Measurements from ENCODE around the gene TRMT1.
"Not testable (repeated sequence)": the region's sequence is repeated elsewhere in the genome, so short reads cannot be mapped to it uniquely, and the experiment has no call there.

Gene TRMT1
- 64.3 to 102 reads per million in 2 donors for total RNA-seq

DNA sequence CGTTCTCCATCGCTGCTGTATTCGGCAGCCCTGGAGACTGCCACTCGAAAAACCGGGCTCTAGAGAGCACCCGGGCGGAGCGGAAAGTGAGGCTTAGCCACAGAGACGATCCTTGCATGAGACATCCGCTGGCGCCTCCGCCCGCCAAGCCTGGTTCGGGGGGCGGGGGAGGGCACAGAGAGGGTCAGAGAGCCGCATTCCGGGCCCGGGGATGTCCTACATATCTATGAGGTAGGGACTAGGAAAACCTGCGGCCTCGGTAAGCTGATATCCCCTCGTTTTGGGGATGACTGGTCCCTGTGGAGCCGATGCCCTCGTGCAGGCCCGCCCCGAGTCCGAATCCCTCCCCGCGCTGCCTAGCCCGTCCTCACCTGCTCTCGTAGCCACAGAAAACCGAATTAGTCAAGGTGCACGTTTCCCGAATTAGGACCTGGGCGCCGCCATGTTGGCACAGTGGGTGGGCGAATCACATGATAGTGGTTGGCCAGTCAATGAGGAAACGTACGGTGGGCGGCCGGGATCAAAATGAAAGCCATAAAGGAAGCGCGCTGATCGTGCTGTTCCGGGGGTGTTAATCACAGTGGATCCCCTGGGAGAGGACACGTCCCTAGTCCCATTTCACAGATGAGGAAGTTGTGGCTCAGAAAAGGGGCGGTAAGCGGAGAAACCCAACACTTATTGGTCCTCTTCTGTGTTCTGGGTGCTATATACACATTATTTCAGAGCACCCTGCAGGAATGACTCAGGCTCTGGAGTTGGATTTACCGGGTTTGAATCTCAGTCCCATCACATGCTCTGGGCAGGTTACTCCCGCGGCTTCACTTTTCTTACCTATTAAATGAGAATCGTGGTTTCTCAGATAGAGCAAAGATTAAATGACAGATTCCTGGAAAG lies at the start of gene TRMT1:
Gene TRMT1, minus strand, starts transcription at position 459 of the 894 bp plus-strand sequence. Its CDS starts 341 bp downstream, at position 118.
- no peak for DNase-seq

GRCh38 chr19:13166151-13166550 lies 49.6 kb upstream of the TRMT1 start:
- not testable (repeated sequence) for DNase-seq

DNA sequence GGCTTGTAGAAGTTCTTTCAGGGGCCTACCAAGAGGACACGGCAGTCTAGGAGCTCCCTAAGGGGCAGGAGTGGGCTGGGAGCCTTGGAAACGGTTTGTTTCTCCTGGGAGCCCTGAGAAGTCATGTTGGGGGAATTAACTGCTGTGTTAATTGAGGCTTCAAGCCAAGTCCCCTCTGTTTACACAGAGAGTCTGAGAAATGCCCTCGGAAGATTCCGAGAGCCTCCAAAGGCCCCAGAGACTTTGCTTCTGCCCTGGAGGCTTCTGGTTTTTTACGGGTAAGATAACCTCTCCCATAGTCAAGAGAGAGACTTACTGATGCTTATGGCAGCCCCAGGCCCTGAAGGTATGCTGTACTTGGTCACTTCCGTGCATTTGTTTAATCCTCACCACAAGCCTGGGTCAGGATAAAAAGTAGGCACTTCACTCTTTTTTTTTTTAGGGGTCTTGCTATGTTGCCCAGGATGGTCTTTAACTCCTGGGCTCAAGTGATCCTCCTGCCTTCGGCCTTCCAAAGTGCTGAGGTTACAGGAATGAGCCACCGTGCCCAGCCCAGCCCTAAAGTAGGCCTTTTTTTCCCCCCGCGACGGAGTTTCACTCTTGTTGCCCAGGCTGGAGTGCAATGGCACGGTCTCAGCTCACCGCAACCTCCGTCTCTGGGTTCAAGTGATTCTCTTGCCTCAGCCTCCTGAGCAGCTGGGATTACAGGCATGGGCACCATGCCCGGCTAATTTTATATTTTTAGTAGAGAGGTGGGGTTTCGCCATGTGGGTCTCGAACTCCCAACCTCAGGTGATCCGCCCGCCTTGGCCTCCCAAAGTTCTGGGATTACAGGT lies 48.8 kb upstream of the TRMT1 start:
- no peak for DNase-seq

GRCh38 chr19:13164343-13165161 lies 48.0 kb upstream of the TRMT1 start:
- DNase-seq: peak; percentile 31

GRCh38 chr19:13163609-13164342 lies 47.2 kb upstream of the TRMT1 start:
- no peak for DNase-seq

DNA sequence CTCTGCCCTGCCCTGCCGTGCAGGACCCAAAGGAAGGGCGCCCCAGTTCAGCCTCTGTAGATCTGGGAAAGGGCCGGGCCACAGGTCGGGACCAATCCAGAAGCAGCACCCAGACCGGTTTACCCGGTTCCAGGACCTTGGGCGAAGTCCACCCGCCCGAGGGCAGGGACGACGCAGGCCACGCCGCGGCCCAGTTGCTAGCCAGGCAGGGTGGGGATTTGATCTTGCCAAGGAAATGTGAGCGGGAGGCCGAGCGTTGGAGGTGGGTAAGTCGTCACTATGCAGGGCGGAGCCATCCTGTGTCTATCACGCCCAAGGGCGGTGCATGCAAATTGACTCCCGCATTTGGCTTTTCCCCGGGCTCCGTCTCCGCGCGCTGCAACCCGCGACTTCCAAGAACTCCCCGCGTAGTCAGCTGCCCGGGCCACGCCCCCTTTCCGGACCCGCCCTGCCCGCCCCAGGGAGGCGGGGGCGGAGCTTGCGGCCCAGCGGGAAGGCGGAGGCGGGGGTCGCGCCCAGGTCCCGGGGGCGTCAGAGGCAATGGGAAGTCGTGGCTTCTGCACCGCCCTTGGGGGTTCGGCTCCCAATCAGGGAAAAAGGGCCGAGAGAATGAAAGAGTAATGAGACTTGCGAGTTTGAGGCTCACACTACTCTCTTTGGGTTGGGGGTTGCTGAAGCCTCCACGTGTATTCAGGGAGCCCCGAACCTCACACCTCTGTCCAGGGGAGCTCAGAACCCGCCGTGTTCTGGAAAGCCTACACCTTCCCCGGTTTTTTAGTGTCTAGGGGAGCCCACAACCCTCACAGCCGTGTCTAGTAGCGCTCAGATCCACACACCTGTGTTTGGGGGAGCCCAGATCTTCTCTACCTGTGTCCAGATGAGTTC lies 46.4 kb upstream of the TRMT1 start:
- DNase-seq: peak; percentile 61

DNA sequence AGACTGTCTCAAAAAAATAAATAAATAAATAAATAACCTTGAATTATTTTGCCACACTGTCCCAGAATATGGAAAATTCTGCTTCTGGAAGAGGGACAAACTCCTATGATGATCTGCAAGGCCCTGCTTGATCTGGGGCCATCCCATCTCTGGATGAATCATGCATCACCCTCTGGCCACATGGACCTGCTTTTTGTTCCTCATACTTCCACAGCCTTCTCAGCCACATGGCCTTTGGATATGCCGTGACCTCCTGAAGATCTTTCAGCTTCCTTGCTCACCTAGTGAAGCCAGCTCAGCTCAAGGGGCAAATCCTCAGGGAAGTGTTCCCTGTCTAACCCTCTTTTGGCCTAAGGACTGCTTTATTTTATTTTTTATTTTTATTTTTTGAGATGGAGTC lies 44.0 kb upstream of the TRMT1 start:
- DNase-seq: no peak

DNA sequence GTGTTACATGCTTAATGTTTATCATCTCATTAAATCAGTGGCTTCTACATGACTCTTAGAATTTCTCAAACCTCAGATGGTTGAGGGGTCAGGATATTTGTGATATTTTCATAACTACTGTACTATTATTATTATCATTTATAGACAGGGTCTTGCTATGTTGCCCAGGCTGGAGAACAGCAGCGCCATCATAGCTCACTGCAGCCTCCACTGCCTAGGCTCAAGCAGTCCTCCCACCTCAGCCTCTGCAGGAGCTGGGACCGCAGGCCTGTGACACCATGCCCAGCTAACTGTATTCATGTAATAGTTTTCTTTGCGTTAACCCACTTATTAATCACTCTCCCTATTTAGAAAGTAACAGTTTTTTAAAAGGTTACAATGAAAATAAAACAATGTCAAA lies 43.2 kb upstream of the TRMT1 start:
- no peak for DNase-seq

- DNase-seq: peak; percentile 77
Observed at GRCh38 chr19:13155472-13156359, 39.2 kb upstream of the TRMT1 start.

DNA sequence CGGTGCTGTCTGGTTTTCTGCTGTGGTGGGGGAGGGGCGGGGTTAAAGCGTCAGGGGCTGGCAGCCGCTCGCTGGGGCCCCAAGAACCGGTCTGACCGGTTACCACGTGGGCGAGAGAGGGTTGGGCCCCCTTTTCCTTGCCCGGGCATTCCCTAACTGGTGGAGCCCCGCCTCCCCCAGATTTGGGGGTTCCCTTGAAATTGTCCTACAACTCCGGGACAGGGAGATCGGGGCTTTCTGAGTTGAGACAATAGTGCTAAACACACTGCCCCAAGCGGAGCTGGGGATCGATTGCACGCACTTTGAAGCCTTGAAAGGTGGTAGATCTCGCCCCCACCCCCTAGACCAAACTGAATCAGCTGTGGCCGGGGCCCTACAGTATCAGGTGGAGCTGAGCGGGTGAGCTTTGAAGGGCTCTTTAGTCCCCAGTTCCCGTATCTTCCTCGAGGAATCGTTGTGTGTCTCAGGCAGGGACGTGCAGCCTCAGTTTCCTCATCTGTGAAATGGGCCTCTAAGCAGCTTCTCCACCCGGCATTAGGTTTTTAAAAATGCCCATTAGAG lies 38.5 kb upstream of the TRMT1 start:
- DNase-seq: peak; percentile 38

GRCh38 chr19:13154241-13154778 lies 37.8 kb upstream of the TRMT1 start:
- no peak for DNase-seq

DNA sequence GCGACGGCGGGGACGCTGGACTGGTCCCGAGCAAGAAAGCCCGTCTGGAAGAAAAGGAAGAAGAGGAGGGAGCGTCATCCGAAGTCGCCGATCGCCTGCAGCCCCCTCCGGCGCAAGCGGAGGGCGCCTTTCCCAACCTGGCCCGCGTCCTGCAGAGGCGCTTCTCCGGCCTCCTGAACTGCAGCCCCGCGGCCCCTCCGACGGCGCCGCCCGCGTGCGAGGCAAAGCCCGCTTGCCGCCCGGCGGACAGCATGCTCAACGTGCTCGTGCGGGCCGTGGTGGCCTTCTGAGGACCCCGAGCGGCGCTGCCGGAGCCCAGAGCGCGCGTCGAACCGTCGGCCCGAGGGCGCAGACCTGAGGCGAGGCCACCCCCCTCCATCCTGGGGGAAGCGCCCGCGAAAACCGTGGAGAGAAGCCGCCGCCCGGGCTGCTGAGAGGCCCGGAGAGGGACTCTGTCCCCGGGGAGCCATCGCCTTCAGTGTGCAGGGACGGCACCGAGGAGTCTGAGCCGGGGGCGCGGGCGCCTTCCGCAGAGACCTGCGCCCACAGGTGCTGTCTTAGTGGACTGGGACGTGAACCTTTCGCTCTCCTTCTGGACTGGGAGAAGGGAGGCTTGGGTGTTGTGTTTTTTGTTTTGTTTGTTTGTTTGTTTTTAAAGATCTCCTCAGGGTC lies 37.2 kb upstream of the TRMT1 start:
- DNase-seq: no peak

DNA sequence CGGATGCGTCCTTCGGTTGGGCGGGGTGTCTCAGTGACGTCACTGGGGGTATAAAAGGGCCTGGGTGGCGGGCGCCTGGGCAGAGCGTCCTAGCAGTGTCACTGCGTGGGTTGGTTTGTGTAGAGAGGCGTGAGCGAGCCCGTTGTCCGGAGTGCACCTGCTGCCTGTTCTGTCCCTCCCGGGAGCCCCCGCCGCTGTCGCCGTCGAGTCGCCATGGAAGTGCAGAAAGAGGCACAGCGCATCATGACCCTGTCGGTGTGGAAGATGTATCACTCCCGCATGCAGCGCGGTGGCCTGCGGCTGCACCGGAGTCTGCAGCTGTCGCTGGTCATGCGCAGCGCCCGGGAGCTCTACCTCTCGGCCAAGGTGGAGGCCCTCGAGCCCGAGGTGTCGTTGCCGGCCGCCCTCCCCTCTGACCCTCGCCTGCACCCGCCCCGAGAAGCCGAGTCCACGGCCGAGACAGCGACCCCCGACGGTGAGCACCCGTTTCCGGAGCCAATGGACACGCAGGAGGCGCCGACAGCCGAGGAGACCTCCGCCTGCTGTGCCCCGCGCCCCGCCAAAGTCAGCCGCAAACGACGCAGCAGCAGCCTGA lies 36.5 kb upstream of the TRMT1 start:
- peak; percentile 74 for DNase-seq

DNA sequence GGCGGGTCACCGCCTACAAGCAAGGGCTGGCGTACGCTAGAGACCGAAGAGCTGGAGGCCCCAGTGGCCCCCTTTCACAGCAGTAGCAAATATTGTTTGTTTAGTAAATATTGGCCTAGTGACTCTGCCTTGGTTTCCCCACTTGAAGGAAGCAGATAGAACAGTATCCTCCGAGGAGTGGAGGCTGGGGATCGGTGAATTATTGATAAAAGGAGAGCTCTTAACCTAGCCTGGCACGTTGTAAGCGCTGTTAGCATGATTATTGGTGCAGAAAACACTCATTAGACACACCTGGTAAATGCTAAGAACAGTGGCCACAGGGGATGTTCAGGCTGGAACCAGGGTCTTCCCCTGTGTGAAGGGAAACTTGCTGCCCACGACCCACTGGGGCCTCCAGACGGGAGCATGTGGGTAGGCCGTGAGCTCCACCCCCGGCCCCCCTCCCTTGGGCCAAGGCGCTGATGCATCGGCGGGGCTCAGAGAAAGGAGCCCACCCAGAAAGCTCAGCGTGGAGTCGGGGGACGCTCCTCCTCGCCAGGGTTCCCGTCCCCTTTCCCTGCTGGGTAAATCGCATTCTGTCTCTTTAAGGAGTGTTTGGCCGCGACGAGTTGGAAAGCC lies 35.9 kb upstream of the TRMT1 start:
- DNase-seq: no peak

DNA sequence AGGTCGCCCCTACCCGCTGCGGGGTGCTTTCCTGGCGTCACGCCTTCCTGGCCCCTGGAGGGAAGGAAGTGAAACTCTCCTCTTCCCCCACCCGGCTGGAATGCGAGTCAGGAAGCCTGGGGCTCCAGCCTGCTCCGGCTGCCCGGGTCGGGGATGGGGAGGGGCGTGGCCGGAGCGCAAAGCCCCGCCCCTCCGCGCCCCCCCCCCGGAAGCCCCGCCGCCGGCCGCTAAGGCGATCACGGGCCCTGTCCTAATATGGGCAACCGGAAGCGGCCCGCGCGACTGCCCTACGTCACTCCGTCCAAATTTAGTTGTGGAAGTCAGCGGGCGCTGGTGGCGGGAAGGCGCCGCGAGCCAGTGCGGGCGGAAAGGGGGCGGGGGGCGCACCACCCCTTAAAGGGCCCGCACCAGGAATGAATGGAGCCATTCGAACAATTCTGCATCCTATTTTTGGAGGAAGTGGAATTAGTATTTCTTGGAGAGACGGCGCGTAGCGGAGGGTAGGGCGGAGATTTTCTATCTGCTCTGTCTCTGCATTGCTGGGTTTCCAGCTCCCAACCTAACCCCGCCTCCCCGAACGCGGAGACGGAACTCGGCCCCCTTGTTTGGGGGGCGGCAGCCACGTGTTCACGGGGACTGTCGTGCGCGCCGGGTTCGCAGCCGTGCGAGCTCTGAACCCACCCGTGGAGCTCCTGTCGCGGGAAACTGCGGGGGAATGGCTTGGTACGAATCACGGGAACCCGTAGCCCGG lies 35.2 kb upstream of the TRMT1 start:
- DNase-seq: peak; percentile 97

DNA sequence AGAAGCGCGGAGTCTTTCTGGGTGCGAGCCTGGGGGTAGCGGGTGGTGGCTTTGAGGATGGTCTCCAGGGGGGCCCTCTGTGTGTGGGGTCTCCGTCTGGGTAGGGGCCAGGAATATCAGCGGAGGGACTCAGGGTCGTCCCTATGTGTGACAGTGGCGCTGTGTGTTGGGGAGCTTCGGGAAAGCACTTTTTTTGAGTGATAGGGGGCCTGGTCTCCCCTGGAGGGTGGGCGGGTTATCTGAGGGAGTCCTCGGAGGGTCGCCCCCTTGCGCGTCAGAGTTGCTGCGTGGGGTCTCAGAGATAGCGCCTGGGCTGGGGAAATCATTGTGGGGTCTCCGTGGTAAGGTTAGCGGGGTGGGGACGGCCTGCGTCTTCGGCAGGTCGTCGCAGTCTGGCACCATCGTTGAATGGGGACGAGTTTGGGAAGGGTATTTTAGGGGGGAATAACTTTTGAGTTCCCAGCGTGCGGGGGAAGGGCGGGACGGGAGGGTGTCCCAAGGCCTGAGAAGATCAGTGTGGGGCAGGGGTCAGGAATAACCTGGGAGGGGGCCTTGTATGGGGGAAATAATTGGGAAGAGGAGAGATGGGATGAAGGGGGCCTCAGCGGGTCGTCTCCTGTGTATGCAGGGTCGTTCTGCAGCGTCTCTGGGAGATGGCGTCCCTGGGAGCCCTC lies 34.5 kb upstream of the TRMT1 start:
- no peak for DNase-seq
